GM12801 (cell line): ENCODE measurements around the gene SEC31B.

ENCODE experiments used
- TF ChIP-seq, protein P1 (sequence below): IDR thresholded peaks from one replicate; pipeline ENCODE4 v1.5.1; 2011; ENCODE audit warnings: control low read depth; ENCODE audit not compliant: insufficient read length; ENCODE audit errors: extremely low read depth

SEC31B gene

DNA sequence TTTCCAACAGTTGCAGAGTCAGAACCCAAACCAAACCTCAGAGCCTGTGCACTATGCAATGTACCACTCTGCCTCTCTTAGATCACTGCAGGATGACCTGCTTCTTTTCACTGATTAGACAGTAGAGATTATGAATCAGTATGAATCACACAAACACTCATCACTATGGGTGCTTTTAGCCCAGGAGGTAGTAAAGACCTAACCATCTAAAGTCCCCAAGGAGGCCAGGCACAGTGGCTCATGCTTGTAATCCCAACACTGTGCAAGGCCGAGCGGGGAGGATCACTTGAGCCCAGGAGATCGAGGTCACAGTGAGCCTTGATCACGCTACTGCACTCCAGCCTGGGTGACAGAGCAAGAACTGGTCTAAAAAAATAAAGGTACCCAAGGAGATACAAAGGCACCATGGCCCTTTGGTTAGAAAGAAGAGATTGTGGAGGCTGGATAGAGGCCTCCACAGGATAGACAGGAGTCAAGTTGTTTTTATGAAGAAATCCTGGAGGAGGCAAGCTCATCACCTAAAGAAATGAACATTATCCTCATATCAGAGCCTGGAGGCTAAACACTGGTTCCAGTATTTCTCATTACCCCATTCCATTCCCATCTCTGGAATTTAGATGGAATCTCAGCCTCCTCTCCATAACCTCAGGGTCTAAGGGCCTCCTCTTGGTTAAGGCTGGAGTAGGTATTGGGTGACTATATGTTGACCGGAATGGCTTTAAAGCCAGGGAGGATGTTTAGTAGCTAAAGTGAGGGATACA, 12.9 kb downstream of the SEC31B start:
- TF ChIP-seq, protein P1, sequence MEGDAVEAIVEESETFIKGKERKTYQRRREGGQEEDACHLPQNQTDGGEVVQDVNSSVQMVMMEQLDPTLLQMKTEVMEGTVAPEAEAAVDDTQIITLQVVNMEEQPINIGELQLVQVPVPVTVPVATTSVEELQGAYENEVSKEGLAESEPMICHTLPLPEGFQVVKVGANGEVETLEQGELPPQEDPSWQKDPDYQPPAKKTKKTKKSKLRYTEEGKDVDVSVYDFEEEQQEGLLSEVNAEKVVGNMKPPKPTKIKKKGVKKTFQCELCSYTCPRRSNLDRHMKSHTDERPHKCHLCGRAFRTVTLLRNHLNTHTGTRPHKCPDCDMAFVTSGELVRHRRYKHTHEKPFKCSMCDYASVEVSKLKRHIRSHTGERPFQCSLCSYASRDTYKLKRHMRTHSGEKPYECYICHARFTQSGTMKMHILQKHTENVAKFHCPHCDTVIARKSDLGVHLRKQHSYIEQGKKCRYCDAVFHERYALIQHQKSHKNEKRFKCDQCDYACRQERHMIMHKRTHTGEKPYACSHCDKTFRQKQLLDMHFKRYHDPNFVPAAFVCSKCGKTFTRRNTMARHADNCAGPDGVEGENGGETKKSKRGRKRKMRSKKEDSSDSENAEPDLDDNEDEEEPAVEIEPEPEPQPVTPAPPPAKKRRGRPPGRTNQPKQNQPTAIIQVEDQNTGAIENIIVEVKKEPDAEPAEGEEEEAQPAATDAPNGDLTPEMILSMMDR = no peak

DNA sequence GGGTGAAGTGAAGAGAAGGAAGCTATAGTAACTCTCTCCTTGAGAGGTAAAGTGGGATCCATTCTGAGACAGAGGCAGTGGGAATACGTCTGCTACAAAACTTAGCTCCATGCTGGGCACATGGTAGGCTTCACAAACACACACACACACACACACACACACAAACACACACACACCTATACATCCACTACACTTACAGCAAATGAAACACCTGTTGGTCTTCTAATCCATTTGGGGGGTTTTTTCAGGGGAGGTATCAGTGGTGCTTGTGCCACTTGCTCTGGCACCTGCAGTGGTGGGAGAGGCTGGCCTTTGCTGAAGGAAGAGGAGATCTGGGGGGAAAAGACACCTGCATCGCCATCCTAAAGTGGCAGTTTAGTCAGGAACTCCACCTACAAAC, 14.5 kb downstream of the SEC31B start:
- TF ChIP-seq, protein P1 = no peak

DNA sequence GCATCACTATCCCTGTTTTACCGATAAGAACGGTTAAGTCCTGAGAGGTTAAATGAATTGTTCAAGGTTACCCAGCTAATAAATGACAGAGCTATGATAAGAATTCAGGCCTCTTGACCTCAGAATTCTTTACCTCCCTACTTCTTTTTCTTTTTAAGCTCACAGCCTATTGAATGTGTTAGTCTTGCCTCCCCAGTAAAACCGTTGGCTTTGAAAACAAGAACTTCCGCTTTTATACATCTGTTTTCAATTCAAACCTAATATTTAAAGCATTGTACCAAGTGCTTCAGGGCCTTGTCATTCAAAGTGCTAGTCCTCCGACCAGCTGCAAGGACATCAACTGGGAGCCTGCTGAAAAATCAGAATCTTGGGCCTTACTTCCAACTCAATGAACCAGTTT, 15.6 kb downstream of the SEC31B start:
- TF ChIP-seq, protein P1 = no peak

DNA sequence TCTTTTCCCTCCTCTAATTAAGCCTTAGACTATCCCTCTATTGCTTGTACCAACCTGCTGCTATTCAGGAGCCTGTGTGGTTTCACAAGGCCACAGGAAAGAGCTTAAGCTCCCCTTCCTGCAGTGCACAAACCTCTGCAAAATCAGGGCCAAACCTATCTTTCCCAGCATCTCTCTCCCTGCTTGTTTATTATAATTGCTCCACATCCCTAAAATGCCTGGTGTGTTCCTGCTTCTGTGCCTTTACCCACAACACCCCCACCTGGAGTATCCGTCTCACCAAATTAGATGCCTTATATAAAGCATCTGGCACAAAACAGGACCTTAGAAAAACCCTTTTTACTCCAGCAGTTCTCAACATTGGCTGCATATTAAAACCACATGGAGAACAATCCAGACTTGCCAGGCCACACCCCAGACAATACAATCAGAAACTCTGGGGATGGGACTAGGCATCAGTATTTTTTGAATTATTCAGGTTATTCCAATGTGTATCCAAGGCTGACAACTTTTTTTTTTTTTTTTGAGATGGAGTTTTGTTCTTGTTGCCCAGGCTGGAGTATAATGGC, 16.7 kb downstream of the SEC31B start:
- TF ChIP-seq, protein P1 = no peak

DNA sequence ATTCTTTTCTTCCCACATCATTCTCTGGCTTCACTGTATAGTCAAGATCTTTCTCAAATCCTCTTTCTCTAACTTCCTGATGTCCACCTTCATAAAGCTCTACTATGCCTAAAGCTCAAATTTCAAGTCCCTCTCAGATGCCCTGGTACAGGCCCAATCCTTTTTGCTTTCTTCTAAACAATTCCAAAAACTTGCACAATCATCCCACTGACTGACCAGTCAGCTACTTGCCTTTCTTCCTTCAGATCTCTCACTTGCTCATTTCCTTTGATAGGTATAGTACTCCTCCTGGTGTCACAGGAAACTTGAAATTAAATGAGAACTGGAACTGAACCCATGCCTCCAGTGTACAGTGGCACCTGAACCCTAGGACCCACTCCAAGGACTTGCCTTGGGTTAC, 18.2 kb downstream of the SEC31B start:
- TF ChIP-seq, protein P1 = no peak

DNA sequence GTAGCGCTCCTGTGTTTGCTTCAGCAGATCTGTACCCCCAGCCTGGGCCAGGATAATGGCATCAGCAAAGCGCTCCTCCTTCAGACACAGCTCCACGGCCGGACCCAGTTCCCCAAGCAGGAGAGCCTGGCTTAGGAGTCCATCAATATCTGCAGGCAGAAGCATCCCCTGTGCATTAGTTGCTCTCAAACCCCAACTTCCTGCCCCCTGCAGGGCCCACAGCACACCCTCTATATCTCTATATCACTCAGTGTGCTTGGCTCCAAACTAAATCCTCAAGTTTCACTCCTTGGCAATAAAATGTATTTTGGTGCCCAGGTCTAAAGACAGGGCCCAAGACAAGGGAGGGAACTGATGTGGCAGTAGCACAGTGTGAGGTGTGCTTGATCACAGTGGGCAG, 21.6 kb downstream of the SEC31B start:
- TF ChIP-seq, protein P1 = no peak

DNA sequence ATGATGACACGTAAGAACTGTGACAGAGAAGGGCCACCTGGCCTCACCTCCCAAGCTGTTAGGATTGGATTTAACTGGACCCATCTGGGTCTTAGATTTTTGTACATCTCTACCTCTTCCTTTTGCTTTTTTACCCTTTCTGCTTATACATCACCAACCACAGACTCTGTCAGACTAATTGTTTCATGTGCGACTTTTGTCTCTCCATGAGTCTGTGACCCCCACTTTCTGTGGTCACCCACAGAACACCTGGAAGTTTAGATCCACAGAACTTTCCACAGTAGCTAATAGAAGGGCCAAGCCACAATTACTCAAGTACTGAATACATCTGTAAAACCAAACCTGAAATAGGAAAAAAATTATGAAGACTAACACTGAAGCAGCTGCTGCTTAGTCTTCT, 23.1 kb downstream of the SEC31B start:
- TF ChIP-seq, protein P1 = no peak
